A673 (cell line): ENCODE results near the gene DEDD.

Experiments used
- EZH2 ChIP-seq: fragments of 200-600 bp; sonication (generic); IDR thresholded peaks from 2 replicates; pipeline ENCODE4 v1.6.1; 2017; ENCODE audit warnings: borderline replicate concordance, low read depth, mild to moderate bottlenecking, mixed read lengths, antibody characterized with exemption, low read length; ENCODE audit not compliant: poor library complexity, severe bottlenecking
- TF ChIP-seq, protein P1 (sequence below): fragments of 300-800, 200-600 bp; sonication (generic); conservative IDR thresholded peaks from 2 replicates; pipeline ENCODE4 v1.5.1; 2017; ENCODE audit warnings: low read depth, mild to moderate bottlenecking, antibody characterized with exemption, low read length, moderate library complexity, mixed read lengths

DNA sequence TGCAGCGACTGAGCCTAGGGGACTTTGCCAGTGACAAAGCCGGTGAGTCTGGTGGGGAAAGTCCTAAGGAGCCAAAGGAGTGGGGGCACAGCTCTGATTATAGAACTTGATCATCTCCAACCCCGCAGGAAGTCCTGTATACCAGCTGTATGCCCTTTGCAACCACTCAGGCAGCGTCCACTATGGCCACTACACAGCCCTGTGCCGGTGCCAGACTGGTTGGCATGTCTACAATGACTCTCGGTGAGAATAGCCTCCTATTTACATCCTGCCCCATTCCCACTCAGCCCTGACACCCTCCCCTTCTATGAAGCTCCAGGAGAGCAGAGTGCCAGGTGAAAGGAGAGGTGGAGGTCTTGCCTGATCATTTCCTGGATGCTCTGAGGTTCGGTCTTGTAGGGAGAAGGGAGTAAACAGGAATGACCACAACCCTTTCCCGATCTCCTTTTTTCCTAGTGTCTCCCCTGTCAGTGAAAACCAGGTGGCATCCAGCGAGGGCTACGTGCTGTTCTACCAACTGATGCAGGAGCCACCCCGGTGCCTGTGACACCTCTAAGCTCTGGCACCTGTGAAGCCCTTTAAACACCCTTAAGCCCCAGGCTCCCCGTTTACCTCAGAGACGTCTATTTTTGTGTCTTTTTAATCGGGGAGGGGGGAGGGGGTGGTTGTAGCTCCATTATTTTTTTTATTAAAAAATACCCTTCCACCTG, 32.6 kb upstream of the DEDD start:
- TF ChIP-seq, protein P1, sequence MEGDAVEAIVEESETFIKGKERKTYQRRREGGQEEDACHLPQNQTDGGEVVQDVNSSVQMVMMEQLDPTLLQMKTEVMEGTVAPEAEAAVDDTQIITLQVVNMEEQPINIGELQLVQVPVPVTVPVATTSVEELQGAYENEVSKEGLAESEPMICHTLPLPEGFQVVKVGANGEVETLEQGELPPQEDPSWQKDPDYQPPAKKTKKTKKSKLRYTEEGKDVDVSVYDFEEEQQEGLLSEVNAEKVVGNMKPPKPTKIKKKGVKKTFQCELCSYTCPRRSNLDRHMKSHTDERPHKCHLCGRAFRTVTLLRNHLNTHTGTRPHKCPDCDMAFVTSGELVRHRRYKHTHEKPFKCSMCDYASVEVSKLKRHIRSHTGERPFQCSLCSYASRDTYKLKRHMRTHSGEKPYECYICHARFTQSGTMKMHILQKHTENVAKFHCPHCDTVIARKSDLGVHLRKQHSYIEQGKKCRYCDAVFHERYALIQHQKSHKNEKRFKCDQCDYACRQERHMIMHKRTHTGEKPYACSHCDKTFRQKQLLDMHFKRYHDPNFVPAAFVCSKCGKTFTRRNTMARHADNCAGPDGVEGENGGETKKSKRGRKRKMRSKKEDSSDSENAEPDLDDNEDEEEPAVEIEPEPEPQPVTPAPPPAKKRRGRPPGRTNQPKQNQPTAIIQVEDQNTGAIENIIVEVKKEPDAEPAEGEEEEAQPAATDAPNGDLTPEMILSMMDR = no peak
- TF ChIP-seq EZH2 = no peak
